Kidney (tissue), 14 donors: ENCODE measurements around the gene CYTH1. TPM values are rescaled to one million over a fixed set of nuclear protein-coding genes. Genes with fewer than 3 reads are reported as not detected.

Experiments used
- DNase-seq, 5 donors: peaks; one replicate each; pipeline ENCODE4 v3.0.0-alpha.2; 2013 to 2020
- FAIRE-seq: peaks from 2 replicates; lab custom pipeline; 2012; peaks lifted over from hg19 to GRCh38; lab: Jason Lieb, UNC
- H3K27ac ChIP-seq, 2 donors: one replicate each; pipeline ENCODE4 v1.7.0; 2013; ENCODE audit warnings: low read depth in 2 of 2, low read length in 2 of 2, inconsistent platforms in 1 of 2
- H3K27me3 ChIP-seq: one replicate; pipeline ENCODE4 v1.7.1; 2013; ENCODE audit warnings: low read length, inconsistent platforms; ENCODE audit not compliant: control insufficient read depth, insufficient read depth
- H3K36me3 ChIP-seq, 3 donors: one replicate each; pipeline versions ENCODE4 v1.7.0 to v1.7.1; 2013; ENCODE audit warnings: low read length in 3 of 3, control low read depth in 1 of 3, inconsistent platforms in 1 of 3; ENCODE audit not compliant: insufficient read depth in 3 of 3, control insufficient read depth in 2 of 3
- H3K4me1 ChIP-seq, 3 donors: one replicate each; pipeline versions ENCODE4 v1.7.0 to v1.7.1; 2013; ENCODE audit warnings: low read length in 3 of 3, inconsistent platforms in 1 of 3, low read depth in 1 of 3; ENCODE audit not compliant: control insufficient read depth in 2 of 3, insufficient read depth in 2 of 3
- H3K4me3 ChIP-seq, 3 donors: one replicate each; pipeline versions ENCODE4 v1.7.0 to v1.8.1; 2013; ENCODE audit warnings: low read length in 3 of 3, control low read depth in 1 of 3, inconsistent platforms in 1 of 3
- H3K9ac ChIP-seq, 3 donors: one replicate each; pipeline versions ENCODE4 v1.7.0 to v1.7.1; 2013; ENCODE audit warnings: low read length in 3 of 3, control low read depth in 1 of 3, inconsistent platforms in 1 of 3
- H3K9me3 ChIP-seq, 3 donors: one replicate each; pipeline versions ENCODE4 v1.7.0 to v1.7.1; 2013; ENCODE audit warnings: low read length in 3 of 3, control low read depth in 1 of 3, inconsistent platforms in 1 of 3; ENCODE audit not compliant: control insufficient read depth in 2 of 3, insufficient read depth in 1 of 3
- CTCF ChIP-seq: IDR thresholded peaks from 3 replicates; pipeline ENCODE4 v1.5.1; 2012; ENCODE audit warnings: mild to moderate bottlenecking, moderate library complexity, borderline replicate concordance; ENCODE audit not compliant: insufficient read depth; ENCODE audit errors: extremely low read depth
- intact Hi-C: fragments of 100-400 bp; cut with DNase I; formaldehyde crosslinking; loops from one replicate; pipeline ENCODE4 v1.11.1; 2022
- polyA plus RNA-seq: library from polyadenylated mRNA; stranded (reverse); fragments of 350-450 nt; fragmentation: Illumina TruSeq; extraction: RNeasy Lipid Tissue Mini Kit (QIAGEN cat#74804); gene quantifications from one replicate; pipeline ENCODE4 v1.2.3, GENCODE V29; 2014; ENCODE audit warnings: low read depth, low replicate concordance; ENCODE audit not compliant: insufficient read depth
- total RNA-seq: library from RNA; stranded (reverse); fragmentation: NEBNext Ultra II Directional; extraction: Animal tissue kit (Norgen Biotek cat#: 25700); gene quantifications from one replicate; pipeline ENCODE4 v1.2.1, GENCODE V29; 2021
- donor health status: control.
- donor health status: control.
- donor health status: control.
- donor health status: control.
- donor health status: control.
- donor health status: DM: yes; HTN: yes; CAD: no.
- donor health status: Normal renal cell carcinoma (clear cell type).

The CYTH1 gene
- total and polyA plus RNA-seq, 2 donors from 2014 or later = 25.3 to 59.7 TPM

GRCh38 chr17:78677303-78678221 is 104.5 kb downstream of the CYTH1 start:
- peaks cover 0 to 2% (median 0%) of the 10 kb centered on the region in 3 donors for H3K4me1 ChIP-seq
- no peak for TF ChIP-seq CTCF
- peaks cover 0 to 36% (median 31%) of the 10 kb centered on the region in 3 donors for H3K36me3 ChIP-seq
- FAIRE-seq = no peak
- no peak overlapping the region for H3K27ac ChIP-seq
- no peak overlapping the region for H3K9ac ChIP-seq
- DNase-seq = no peak
- H3K9me3 ChIP-seq = no peaks in the 10 kb centered on the region
- H3K27me3 ChIP-seq = no peaks in the 10 kb centered on the region
- intact Hi-C loops = no loop called here
- H3K4me3 ChIP-seq = no peak overlapping the region

DNA sequence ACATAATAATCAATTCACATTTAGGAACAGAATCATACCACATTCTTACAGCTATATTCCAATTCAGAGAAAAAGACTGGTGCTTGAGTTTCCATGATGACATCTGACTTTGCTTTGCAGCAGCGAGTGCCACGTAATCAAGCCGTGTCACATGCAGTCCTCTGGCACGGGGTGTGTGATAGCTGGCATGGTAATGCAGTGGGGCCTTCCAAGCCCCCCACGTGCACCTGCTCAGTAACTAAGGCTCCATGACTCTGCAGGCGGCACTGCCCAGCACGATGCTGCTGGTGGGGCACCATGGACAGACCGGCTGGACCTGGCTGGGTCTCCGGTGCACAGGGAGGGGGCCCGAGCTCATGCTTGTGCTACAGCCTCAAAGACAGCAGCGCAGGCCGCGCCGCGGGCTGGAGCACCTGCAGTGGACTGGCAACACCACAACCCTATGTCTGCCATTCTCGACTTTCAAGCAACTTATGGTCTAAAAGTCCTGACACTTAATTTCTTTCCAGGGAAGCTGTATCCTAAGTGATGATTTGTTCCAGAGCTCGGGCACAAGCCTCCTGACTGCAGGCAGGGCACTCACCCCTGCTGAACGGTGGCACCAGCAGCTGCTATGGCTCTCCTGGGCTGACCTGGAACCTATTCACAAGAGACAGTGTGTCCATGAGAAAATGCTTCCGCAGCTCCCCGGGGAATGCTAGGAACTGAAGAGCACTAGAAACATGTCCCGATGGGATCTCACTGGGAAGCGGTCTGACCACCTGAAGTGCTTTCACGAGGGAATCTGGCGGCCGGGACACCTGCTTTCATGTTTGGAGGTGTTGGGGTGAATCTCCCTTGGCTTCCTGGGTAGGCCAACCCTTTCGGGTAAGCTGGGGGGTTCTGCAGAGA is 105.4 kb downstream of the CYTH1 start:
- Histone ChIP-seq H3K36me3 (peaks cover 0 to 36% (median 31%) of the 10 kb centered on the region in 3 donors), H3K4me3 (no peak overlapping the region), H3K9me3 (no peaks in the 10 kb centered on the region), H3K27ac (no peak overlapping the region), H3K9ac (no peak overlapping the region), H3K27me3 (no peaks in the 10 kb centered on the region), H3K4me1 (peaks cover 0 to 2% (median 0%) of the 10 kb centered on the region in 3 donors)
- DNase-seq = no peak
- intact Hi-C loops = no loop called here
- FAIRE-seq = no peak
- no peak for TF ChIP-seq CTCF

DNA sequence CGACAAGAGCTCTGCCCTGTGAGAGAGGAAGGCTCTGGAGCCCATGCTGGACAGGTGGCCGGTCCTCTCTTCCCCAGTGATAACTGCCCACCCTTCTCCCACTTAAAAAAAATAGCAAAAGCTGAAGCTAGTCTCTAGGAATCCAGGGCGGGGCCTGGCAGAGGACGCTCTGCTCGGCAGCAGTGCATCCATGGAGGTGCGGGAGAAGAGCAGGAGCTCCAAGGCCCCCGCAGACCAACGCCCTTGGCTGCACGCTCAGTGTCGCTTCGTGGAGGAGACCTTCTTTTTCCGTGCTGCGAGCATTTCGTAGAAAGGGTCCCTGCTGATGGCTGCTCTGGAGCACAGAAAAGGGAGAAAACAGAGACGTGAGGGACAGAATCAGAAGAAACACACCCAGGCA is 106.2 kb downstream of the CYTH1 start:
- DNase-seq (no peak), FAIRE-seq (no peak)
- no peak overlapping the region for H3K27ac ChIP-seq
- TF ChIP-seq CTCF = no peak
- H3K4me3 ChIP-seq = no peak overlapping the region
- peaks cover 0 to 36% (median 31%) of the 10 kb centered on the region in 3 donors for H3K36me3 ChIP-seq
- no peaks in the 10 kb centered on the region for H3K27me3 ChIP-seq
- intact Hi-C loops = no loop called here
- no peaks in the 10 kb centered on the region for H3K9me3 ChIP-seq
- no peaks in the 10 kb centered on the region for H3K4me1 ChIP-seq
- no peak overlapping the region for H3K9ac ChIP-seq
